Measurements from ENCODE around the gene PPP4R4. TPM values are rescaled to one million over a fixed set of nuclear protein-coding genes. Genes with fewer than 3 reads are reported as not detected.
"Not testable (repeated sequence)": the region's sequence is repeated elsewhere in the genome, so short reads cannot be mapped to it uniquely, and the experiment has no call there.

Gene PPP4R4
- total RNA-seq, 1 donor from 2014 or later, result 0.16 TPM

GRCh38 chr14:94225460-94226378 lies 51.6 kb downstream of the PPP4R4 start:
- intact Hi-C loops (cut with DNase I), result no loop called here
- no peak for ATAC-seq
- DNase-seq (ENCODE audit: missing footprints), result no peak

GRCh38 chr14:94227029-94227428 lies 52.9 kb downstream of the PPP4R4 start:
- ATAC-seq, result no peak

GRCh38 chr14:94237046-94237445 lies 62.9 kb downstream of the PPP4R4 start:
- DNase-seq (ENCODE audit: missing footprints) (no peak), ATAC-seq (no peak)
- intact Hi-C loops (cut with DNase I), result no loop called here

More at GRCh38 chr14:94227029-94227428, 52.9 kb downstream of the PPP4R4 start:
- intact Hi-C loops (cut with DNase I), result no loop called here
- DNase-seq (ENCODE audit: missing footprints), result no peak

GRCh38 chr14:94237983-94238382 lies 63.9 kb downstream of the PPP4R4 start:
- no peak for DNase-seq (ENCODE audit: missing footprints)
- intact Hi-C loops (cut with DNase I), result no loop called here
- ATAC-seq, result no peak

GRCh38 chr14:94239406-94239805 lies 65.3 kb downstream of the PPP4R4 start:
- ATAC-seq, result no peak
- intact Hi-C loops (cut with DNase I), result no loop called here

GRCh38 chr14:94244182-94244581 lies 70.1 kb downstream of the PPP4R4 start:
- ATAC-seq, result no peak
- DNase-seq (ENCODE audit: missing footprints), result no peak
- intact Hi-C loops (cut with DNase I), result no loop called here

More at GRCh38 chr14:94239406-94239805, 65.3 kb downstream of the PPP4R4 start:
- no peak for DNase-seq (ENCODE audit: missing footprints)

GRCh38 chr14:94264195-94264594 lies 90.1 kb downstream of the PPP4R4 start:
- DNase-seq (ENCODE audit: missing footprints); ATAC-seq; intact Hi-C loops (cut with DNase I): not testable (repeated sequence)

GRCh38 chr14:94267352-94267751 lies 93.2 kb downstream of the PPP4R4 start:
- ATAC-seq (no peak), DNase-seq (ENCODE audit: missing footprints) (no peak)
- intact Hi-C loops (cut with DNase I), result no loop called here

- intact Hi-C loops (cut with DNase I); ATAC-seq; DNase-seq (ENCODE audit: missing footprints): not testable (repeated sequence)
Measured at GRCh38 chr14:94268582-94268981, 94.5 kb downstream of the PPP4R4 start.

GRCh38 chr14:94269156-94269555 lies 95.0 kb downstream of the PPP4R4 start:
- ATAC-seq (no peak), DNase-seq (ENCODE audit: missing footprints) (no peak)
- intact Hi-C loops (cut with DNase I), result no loop called here

- intact Hi-C loops (cut with DNase I); DNase-seq (ENCODE audit: missing footprints); ATAC-seq: not testable (repeated sequence)
Measured at GRCh38 chr14:94276898-94277561, 102.9 kb downstream of the PPP4R4 start.

GRCh38 chr14:94278731-94279130 lies 104.6 kb downstream of the PPP4R4 start:
- no peak for DNase-seq (ENCODE audit: missing footprints)
- intact Hi-C loops (cut with DNase I), result no loop called here
- no peak for ATAC-seq

- DNase-seq (ENCODE audit: missing footprints) (no peak), ATAC-seq (no peak)
- intact Hi-C loops (cut with DNase I), result no loop called here
Measured at GRCh38 chr14:94282991-94283723, 109.0 kb downstream of the PPP4R4 start.

GRCh38 chr14:94284221-94284620 lies 110.1 kb downstream of the PPP4R4 start:
- ATAC-seq, result no peak
- intact Hi-C loops (cut with DNase I), result no loop called here

GRCh38 chr14:94285158-94285557 lies 111.0 kb downstream of the PPP4R4 start:
- no peak for ATAC-seq
- no peak for DNase-seq (ENCODE audit: missing footprints)
- intact Hi-C loops (cut with DNase I), result no loop called here

More at GRCh38 chr14:94284221-94284620, 110.1 kb downstream of the PPP4R4 start:
- no peak for DNase-seq (ENCODE audit: missing footprints)

- no peak for DNase-seq (ENCODE audit: missing footprints)
- intact Hi-C loops (cut with DNase I), result no loop called here
- ATAC-seq, result peak; percentile 45
Measured at GRCh38 chr14:94288610-94289465, 114.7 kb downstream of the PPP4R4 start.

GRCh38 chr14:94290197-94290596 lies 116.1 kb downstream of the PPP4R4 start:
- intact Hi-C loops (cut with DNase I), result no loop called here
- DNase-seq (ENCODE audit: missing footprints) (no peak), ATAC-seq (no peak)

GRCh38 chr14:94291159-94291905 lies 117.2 kb downstream of the PPP4R4 start:
- DNase-seq (ENCODE audit: missing footprints) (no peak), ATAC-seq (no peak)
- intact Hi-C loops (cut with DNase I), result no loop called here
